GM18519 (cell line): ENCODE measurements around the gene TOR1A.
"Not testable (repeated sequence)": the region's sequence is repeated elsewhere in the genome, so short reads cannot be mapped to it uniquely, and the experiment has no call there.

Source experiments
- ATAC-seq: cut with Tn5 transposase; IDR thresholded peaks from one replicate; pipeline ENCODE4 v1.9.1; 2021; ENCODE audit warnings: mild to moderate bottlenecking, moderate library complexity; ENCODE audit not compliant: unreplicated experiment, low FRiP score

TOR1A gene

DNA sequence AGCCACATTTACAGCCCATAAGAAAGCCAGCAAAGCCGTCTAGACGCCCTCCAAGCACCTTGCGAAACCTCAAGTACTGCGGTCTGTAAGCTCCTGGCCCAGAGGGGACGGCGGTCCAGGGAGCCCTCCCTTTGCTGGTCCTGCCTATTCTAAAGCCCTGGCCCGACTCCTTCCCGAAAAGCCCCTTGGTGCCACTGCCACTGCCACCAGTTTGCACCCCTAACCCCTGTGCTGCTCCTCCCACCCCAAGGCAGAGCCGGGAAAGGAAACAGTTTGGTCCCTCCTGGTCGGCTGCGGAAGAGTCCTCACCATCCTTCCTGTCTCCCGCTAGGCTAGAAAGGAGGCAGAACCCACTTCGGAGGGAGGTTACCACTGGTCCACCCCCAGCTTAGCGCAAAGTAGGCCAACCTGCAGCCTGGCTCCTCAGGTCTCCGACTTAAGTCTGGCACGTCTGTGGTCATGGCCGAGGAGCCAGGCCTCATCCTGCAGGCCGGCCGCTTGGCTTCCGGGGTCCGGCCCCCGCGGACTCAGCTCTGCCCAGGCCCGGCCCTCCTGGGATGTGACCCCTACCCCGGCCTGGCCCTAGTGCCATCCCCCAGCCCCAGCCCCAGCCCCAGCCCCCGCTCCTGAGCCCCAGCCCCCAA lies 916 bp downstream of the TOR1A start:
- no peak for ATAC-seq

DNA sequence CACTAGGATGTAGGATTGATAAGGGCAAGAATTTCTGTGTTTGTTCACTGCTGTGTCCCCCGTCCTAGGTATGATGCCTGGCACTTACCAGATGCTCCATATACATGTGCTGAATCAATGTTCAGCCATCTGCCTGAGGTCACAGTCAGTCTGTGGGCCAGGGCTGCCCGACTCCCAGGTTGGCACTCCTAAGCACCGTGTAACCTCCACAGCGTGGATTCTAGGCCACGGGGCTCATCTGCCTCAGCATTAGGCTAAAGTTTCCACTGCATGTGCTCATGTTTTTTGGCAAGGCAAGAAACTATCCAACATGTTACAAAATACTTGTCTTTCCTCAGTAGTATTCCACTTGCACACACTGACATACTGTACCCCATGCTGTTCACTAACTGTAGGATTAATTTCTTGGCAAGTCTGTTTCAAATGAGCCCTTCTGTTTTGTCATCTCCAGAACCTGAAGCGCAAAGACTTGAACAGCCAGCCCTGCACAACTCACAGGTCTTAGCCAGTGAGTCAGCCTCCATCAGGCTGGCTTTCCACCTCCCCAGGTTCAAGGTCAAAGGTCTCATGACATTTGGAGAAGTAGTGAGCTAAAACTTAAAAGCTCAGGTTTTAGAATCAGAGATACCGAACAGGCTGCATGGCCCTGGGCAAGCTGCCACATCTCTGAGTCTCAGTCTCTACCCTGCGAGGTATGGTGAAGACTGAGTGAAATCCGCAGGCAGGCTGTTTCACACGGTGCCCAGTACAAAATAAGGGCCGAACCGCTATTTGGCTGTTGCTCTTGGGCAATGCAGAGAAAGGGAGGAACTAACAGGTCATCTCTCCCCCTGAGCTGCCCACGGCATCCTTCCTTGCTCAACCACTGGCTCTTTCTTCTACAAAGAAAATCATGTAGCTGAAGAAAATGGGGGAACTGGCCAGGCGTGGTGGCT lies 7.2 kb downstream of the TOR1A start:
- no peak for ATAC-seq

DNA sequence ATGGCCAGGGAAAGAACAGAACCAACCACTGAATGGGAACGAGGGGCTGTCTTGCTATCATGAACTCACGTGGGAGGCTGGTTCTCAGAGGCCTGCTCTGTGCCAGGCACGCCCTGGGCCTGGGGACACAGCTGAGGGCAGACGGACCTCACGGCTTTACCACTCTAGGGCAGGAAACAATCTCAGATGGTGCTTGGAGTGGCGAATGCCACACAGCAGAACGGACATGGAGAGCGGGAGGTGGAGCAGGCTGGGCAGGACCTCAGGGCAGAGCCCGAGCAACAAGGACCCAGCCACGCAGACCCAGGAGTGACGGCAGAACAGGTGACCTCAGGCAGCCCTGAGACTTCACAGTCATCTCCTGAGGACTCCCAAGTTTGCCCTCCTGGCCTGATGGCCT lies 8.7 kb downstream of the TOR1A start:
- no peak for ATAC-seq

DNA sequence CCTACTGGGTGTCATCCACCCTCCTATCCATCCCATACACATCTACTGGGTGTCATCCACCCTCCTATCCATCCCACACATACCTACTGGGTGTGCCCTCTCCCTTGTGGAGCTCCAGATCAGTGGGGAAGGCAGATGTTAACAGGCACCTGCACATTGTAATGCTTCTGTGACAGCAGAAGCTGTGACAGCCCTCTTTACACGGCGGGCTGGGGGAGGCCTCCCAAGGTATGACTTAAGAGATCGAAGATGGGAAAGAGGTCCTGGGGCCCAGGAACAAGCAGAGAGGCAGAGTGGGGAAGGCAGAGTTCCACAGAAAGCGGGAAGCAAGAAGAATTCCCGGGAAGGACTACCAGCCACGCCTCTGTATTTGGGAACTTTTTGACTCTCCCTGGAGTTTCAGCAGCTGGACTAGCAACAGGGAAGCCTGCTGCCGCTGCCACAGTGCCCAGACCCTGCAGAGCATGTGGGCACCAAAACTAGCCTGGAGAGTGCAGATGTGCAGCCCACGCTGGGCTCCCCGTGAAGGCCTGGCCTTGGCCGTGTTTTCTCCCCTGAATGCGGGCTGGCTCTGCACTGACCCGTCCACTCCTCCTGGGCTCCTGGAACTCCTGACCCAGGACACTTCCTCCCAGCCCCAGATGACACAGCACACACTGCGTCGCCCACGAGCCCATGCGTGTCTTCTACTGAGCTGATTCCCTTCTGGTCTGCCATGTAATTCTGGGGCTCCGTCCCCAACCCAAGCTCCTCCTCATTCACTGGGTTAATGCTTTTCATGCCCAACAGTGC lies 9.3 kb downstream of the TOR1A start:
- ATAC-seq: no peak

DNA sequence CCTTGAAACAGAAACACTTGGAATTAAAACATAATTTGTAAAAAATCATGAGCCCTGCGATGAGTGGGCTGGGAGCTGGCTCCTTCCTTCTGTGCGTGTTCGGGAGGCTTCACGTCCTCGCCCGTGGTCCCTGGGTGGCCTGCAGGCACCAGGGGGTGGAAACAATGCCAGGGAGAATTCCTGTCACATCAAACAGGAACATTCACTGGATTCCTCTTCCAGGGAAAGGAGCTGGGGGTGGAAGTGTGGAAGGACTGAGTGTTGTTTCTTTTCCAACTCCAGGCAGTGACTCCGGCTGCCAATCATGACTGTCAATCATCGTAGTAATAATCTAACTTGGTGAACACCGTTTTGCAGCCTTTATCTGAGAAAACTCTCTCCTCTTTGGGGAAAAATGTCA lies 10.3 kb downstream of the TOR1A start:
- ATAC-seq: no peak

DNA sequence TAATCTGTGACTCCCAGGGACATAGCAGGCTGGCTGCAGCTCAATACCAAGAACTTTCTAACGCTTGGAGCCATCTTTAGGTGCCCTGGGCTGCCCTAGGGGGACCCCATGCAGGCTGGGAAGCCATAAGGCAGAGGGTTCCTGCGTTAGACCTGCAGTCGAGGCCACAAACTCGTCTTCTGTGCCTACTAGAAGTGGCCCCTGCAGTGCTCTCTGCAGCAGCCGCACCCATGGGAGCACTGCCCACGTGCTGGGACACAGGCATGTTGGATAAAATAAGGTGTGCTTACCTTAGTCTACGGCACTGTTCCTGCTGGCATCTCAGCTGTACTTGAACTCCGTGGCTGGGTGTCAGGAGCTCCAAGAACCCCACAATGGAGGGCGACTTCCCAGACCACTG lies 11.6 kb downstream of the TOR1A start:
- ATAC-seq: no peak

DNA sequence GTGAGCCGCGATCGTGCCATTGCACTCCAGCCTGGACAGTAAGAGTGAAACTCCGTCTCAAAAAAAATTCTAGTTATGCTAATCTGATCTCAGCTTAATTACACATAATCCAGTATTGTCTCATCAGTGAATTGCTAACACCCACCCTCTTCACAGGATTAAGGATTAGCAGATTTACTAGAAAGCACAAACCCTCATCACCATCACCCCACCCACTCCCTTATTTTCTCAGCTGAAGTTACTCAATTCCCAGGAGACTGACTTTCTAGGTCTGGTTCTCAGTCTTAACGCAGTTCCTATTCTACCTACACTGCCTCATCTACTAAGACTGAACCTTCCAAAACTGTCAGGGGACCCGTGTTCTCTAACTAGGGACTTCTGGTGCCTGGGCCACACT lies 12.0 kb downstream of the TOR1A start:
- no peak for ATAC-seq

DNA sequence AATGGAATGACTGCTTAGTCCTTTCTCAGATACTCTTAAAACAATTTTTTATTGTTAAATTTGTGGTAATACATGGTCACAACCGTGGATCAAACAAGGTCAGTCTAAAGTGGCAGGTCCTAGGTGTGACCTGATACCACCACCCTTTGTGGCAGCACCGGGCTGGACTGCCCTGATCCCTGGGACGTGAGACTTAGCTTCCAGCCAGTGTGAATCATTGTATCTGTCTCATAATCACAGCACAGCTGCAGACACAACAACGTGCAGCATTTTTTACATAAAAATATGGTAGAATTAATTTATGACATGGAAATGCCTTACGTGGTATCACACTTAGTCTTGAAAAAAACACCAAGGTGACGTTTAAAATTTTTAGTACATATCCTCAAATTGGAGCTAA lies 13.1 kb downstream of the TOR1A start:
- ATAC-seq: no peak

DNA sequence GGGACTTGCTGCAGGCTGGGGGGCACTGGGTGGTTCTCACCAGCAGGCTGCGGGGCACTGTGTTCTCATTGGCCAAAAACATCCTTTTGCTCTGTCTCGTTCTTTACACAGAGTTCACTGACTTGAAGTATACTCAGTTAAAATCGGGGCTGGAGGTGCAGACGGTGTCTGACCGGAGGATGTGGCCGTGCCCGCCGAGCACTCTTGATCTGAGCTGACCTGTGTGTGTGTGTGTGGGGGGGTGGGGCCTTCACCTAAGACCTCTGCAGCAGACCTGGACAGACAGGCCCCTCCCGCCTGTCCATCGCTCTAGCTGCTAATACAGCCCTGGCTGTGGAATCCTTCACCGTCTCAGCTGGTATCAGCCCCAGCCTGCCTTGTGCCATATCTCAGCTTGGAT lies 13.8 kb downstream of the TOR1A start:
- ATAC-seq: no peak

DNA sequence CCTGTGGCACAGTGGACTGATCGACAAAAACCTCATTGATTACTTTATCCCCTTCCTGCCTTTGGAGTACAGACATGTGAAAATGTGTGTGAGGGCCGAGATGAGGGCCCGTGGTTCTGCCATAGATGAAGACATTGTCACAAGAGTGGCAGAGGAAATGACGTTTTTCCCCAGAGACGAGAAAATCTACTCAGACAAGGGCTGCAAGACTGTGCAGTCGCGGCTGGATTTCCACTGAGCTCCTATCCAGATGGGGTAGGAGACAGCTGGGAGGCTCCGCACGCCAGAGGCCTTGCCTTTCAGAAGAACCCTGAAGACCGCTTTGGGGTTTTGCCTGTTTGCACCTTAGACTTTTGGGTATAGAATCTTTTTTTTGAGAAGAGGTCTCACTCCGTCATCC lies 14.6 kb downstream of the TOR1A start:
- no peak for ATAC-seq

DNA sequence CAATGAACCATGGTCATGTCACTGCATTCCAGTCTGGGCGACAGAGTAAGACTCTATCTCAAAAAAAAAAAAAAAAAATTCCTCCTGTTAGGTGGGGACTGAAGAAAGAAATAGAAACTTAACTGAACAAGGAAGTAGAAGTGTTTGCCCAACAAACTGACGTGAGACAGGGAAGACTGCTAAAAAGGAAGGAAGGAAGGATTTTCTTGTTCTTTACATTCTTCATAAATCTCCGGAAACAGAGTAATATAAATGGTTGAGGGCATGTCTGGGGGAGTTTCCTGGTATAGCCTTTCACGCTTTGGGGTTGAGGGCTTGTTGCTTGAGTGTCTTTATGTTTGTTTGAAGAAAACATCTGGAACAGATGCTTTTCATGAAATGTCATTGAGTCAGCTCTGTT lies 17.9 kb downstream of the TOR1A start:
- ATAC-seq: no peak

DNA sequence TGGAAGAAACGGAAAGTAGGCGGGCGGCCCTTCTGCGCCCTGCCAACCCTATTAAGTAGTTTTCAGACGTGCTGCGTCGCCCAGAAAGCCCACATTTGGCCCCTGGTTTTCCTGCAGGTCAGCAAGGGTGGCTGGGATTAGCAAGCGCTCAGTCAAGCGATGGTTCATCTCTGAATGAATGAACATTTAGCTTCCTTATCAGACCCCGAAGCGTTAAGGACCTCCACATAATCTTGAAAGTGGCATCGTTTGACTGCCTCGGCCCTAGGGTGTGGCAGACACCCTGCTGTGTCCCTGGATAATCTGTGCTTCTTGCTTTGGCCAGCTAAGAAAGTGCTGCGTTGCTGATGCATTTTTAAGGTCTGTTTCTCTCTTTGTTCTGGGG lies 20.3 kb downstream of the TOR1A start:
- ATAC-seq: no peak

DNA sequence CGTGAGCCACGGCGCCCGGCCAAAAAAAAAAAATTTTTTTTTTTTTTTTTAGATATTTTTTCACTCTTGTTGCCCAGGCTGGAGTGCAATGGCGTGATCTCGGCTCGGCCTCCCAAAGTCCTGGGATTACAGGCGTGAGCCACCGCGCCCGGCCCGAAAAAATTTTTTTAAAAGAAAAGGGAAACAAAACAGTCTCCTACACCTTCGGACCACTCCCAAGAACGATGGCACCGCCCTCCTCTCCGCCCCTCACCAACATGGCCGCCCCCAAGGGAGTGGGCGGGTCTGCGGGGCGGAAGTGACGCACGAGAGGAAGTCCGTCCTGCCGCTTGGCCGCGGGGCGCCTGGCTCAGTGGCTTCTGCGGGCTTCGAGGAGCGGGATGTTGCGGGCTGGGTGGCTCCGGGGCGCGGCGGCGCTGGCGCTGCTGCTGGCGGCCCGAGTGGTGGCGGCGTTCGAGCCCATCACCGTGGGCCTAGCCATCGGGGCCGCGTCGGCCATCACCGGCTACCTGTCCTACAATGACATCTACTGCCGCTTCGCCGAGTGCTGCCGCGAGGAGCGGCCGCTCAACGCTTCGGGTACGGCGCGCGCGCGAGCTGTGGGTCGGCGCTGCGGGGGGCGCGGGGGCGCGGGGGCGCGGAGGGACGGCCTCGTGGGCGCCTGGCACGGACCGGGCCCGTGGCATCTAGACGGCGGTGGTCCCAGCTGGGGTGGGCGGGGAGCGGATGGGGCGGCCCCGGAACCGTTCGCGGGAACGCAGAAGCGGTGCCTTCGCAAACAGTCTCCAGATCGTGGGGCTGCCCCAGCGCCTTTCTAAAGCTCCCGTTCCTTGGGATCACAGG lies 20.9 kb downstream of the TOR1A start, which contains the start of gene TOR1B:
TSS of gene TOR1B (plus strand) at position 352 of the 843 bp plus-strand sequence. CDS start at position 381, 29 bp downstream.
- peak; percentile 74 for ATAC-seq

DNA sequence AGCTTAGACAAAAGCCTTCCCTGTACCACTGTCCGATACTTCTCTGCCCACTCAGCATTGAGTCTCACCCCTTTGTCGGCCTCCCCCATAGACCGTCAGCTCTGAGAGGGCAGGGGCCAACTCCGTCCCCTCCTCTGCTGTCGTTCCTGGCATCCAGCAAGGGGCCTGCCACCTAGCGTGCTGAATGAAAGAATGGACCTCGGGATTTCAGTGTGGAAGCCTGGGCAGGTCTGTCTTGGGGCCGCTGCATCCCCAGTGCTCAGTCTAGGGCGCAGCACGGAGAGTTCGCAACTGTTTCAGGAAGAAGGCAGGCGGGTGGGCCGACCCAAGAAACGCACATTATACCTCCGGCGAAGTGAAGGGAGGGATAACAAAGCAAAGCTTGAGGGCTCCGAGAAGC lies 22.4 kb downstream of the TOR1A start:
- no peak for ATAC-seq

DNA sequence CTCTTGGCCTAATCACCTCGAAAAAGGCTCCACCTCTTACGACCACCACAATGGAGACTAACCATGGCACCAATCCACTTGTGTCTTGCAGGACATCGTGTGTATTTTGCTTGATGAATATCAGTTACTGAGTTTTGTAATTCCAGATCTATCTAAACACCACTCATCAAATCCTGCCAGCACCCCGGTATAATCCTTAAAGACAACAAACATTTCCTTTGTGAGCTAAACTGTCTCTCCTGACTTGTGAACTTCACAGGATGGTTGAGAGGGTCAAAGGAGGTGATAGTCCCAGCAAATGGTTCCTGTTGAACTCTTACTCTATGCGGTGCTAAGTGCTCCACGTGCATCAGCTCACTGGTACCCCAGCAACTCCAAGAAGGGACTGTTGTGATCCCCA lies 25.0 kb downstream of the TOR1A start:
- no peak for ATAC-seq

DNA sequence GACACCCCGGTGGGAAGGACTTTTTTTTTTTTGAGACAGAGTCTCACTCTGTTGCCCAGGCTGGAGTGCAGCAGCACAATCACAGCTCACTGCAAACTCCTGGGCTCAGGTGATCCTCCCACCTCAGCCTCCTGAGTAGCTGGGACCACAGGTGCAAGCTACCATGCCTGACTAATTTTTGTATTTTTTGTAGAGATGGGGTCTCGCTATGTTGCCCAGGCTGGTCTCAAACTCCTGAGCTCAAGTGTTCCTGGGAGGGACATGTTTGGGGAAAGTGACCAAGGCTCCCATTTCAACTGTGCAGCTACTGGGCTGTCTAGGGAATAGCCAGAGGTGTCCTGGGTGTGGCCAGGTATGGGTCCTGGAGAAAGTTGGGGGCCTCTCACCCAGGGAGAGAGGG lies 27.9 kb downstream of the TOR1A start:
- not testable (repeated sequence) for ATAC-seq

DNA sequence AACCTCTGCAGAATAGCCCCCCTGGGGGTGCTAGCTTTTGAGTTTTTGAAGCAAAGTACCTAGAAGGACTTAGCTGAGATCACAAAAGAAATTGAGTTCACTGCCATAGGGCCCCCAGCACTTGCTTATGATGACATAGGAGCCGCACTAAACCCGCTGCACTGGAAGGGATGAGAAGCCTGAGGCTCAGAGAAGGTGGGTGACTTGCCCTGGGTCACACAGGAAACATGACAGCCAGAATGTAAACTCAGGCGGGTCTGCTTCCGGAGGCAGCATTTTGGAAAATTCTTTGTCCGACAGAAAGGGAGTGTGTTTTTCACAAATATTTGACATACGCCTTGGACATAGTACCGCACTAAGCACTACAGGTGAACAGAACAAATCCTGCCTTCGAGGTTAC lies 29.4 kb downstream of the TOR1A start:
- ATAC-seq: no peak

DNA sequence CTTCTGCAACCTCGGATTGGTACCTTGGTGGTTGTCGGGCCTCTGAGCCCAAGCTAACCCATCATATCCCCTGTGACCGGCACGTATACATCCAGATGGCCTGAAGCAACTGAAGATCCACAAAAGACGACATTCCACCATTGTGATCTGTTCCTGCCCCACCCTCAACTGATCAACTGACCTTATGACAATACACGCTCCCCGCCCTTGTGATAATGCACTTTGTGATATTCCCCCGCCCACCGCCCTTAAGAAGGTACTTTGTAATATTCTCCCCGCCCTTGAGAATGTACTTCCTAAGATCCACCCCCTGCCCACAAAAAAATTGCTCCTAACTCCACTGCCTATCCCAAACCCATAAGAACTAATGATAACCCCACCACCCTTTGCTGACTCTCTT lies 37.5 kb downstream of the TOR1A start:
- ATAC-seq: no peak

DNA sequence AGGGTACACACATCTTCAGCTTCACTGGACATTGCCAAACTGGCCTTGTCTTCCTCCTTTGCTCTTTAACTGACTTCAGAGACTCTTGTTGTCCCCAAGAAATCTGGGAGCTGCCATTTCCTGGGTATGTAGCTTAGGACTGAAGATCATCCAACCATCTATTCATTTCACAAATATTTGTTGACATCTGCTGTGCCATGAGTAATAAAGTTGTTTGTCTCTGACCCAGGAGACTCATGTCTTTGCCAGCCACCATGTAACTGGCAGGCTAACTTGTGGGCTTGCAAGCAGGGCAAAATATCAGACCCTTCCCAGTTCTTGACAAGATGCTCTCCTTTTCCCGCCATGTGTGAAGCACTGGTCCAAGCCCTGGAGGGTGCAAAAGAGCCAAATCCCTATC lies 38.1 kb downstream of the TOR1A start:
- no peak for ATAC-seq

DNA sequence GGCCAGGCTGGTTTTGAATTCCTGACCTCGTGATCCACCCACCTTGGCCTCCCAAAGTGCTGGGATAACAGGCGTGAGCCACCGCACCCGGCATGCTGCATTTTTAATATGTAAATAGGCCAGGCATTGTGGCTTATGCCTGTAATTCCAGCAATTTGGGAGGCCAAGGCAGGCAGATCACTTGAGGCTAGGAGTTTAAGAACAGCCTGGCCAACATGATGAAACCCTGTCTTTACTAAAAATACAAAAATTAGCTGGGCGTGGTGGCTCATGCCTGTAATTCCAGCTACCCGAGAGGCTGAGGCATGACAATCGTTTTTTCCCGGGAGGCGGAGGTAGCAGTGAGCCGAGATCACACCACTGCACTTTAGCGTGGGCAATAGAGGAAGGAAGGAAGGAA lies 39.0 kb downstream of the TOR1A start:
- ATAC-seq: not testable (repeated sequence)
